H1 (cell line): ENCODE results near the gene TRIM15. TPM values are rescaled to one million over a fixed set of nuclear protein-coding genes. Genes with fewer than 3 reads are reported as not detected.

Experiments
- CTCF ChIA-PET: fragments of 300-600 bp; sonication (Branson Sonifier 250); formaldehyde crosslinking; loops from one replicate; lab custom pipeline; 2021; ENCODE audit not compliant: partially characterized antibody; lab: Charles Lee
- POLR2A ChIA-PET: fragments of 300-600 bp; sonication (Branson Sonifier 250); formaldehyde crosslinking; loops from one replicate; lab custom pipeline; 2021; ENCODE audit warnings: inconsistent platforms; ENCODE audit not compliant: partially characterized antibody; lab: Charles Lee
- DNase-seq, 2 experiments: peaks; one replicate each; pipeline versions ENCODE4 v3.0.0 to v3.0.0-alpha.2; 2010 to 2022; ENCODE audit warnings: low spot score in 2 of 2, low read depth in 1 of 2, mixed read lengths in 1 of 2
- FAIRE-seq: peaks from 2 replicates; lab custom pipeline; 2011; peaks lifted over from hg19 to GRCh38; lab: Jason Lieb, UNC
- H2AFZ ChIP-seq: 2 replicates; pipeline ENCODE4 v1.8.1; 2012; ENCODE audit warnings: low read length, inconsistent platforms
- H2AK5ac ChIP-seq: 2 replicates; pipeline ENCODE4 v1.6.1; 2013; ENCODE audit warnings: low read depth, low read length
- H2BK120ac ChIP-seq: replicated peaks from 2 replicates; pipeline ENCODE3; 2013; ENCODE audit warnings: low read depth, low read length, inconsistent platforms
- H2BK12ac ChIP-seq: 2 replicates; pipeline ENCODE4 v1.6.1; 2013; ENCODE audit warnings: low read depth, low read length
- H2BK15ac ChIP-seq: 2 replicates; pipeline ENCODE4 v1.6.1; 2013; ENCODE audit warnings: low read length
- H2BK20ac ChIP-seq: 2 replicates; pipeline ENCODE4 v1.6.1; 2013; ENCODE audit warnings: low read length
- H2BK5ac ChIP-seq: 2 replicates; pipeline ENCODE4 v1.6.1; 2013; ENCODE audit warnings: low read depth, low read length
- H3K14ac ChIP-seq: 2 replicates; pipeline ENCODE4 v1.6.1; 2013; ENCODE audit warnings: inconsistent platforms; ENCODE audit not compliant: insufficient read length
- H3K18ac ChIP-seq: 2 replicates; pipeline ENCODE4 v1.6.1; 2013; ENCODE audit warnings: low read length; ENCODE audit errors: extremely low read depth
- H3K23ac ChIP-seq: 2 replicates; pipeline ENCODE4 v1.6.1; 2013; ENCODE audit warnings: inconsistent platforms; ENCODE audit not compliant: insufficient read length
- H3K23me2 ChIP-seq: 2 replicates; pipeline ENCODE4 v1.6.1; 2013; ENCODE audit warnings: low read depth, low read length
- H3K27ac ChIP-seq: 2 replicates; pipeline ENCODE4 v1.6.1; 2011; ENCODE audit warnings: low read depth, low read length, inconsistent platforms
- H3K27me3 ChIP-seq, 4 experiments: replicated peaks in 1 of 4; 1 replicate in 1 of 4; 2 replicates in 3 of 4; pipeline versions ENCODE4 v1.6.1 to v1.8.1; 2011 to 2013; ENCODE audit warnings: low read length in 3 of 4, mild to moderate bottlenecking in 3 of 4, inconsistent platforms in 2 of 4, mixed read lengths in 2 of 4, moderate library complexity in 1 of 4; ENCODE audit not compliant: control insufficient read depth in 3 of 4, insufficient read depth in 3 of 4; ENCODE audit errors: extremely low read depth in 1 of 4
- H3K36me3 ChIP-seq, 4 experiments: 2 replicates each; pipeline versions ENCODE4 v1.6.1 to v1.8.1; 2011 to 2013; ENCODE audit warnings: mild to moderate bottlenecking in 4 of 4, low read length in 3 of 4, moderate library complexity in 2 of 4, control low read depth in 1 of 4, inconsistent platforms in 1 of 4; ENCODE audit not compliant: insufficient read depth in 4 of 4, control insufficient read depth in 2 of 4
- H3K4ac ChIP-seq: replicated peaks from 2 replicates; pipeline ENCODE3; 2013; ENCODE audit warnings: low read length, low read depth, mixed read lengths, inconsistent platforms; ENCODE audit not compliant: insufficient read length
- H3K4me1 ChIP-seq, 4 experiments: replicated peaks in 1 of 4; 1 replicate in 1 of 4; 2 replicates in 3 of 4; pipeline versions ENCODE4 v1.6.1 to v1.8.1; 2011 to 2013; ENCODE audit warnings: low read length in 3 of 4, inconsistent platforms in 2 of 4, mixed read lengths in 1 of 4; ENCODE audit not compliant: insufficient read depth in 4 of 4, control insufficient read depth in 3 of 4
- H3K4me2 ChIP-seq, 2 experiments: 2 replicates each; pipeline versions ENCODE4 v1.6.1 to v1.8.1; 2011 to 2013; ENCODE audit warnings: low read depth in 2 of 2, low read length in 2 of 2, control low read depth in 1 of 2, inconsistent platforms in 1 of 2, mild to moderate bottlenecking in 1 of 2; ENCODE audit not compliant: insufficient read depth in 1 of 2
- H3K4me3 ChIP-seq, 4 experiments: fragments of 200-600, 300-600 bp in 1 of 4; sonication (generic), shearing (Covaris generic), sonication (Bioruptor Twin) in 1 of 4; 2 replicates each; pipeline versions ENCODE4 v1.5.1 to v1.8.1; 2011 to 2016; ENCODE audit warnings: low read length in 4 of 4, low read depth in 3 of 4, control low read depth in 2 of 4, inconsistent platforms in 2 of 4, mild to moderate bottlenecking in 2 of 4, mixed read lengths in 1 of 4, moderate library complexity in 1 of 4; ENCODE audit not compliant: insufficient read depth in 2 of 4; ENCODE audit errors: extremely low read depth in 1 of 4
- H3K56ac ChIP-seq: replicated peaks from 2 replicates; pipeline ENCODE3; 2013; ENCODE audit warnings: low read depth, mild to moderate bottlenecking, mixed read lengths, low read length, inconsistent platforms; ENCODE audit not compliant: insufficient read length
- H3K79me1 ChIP-seq: 2 replicates; pipeline ENCODE4 v1.6.1; 2013; ENCODE audit warnings: low read depth, low read length, control low read depth
- H3K79me2 ChIP-seq, 2 experiments: 2 replicates each; pipeline versions ENCODE4 v1.6.1 to v1.8.1; 2012 to 2013; ENCODE audit warnings: low read length in 2 of 2, mild to moderate bottlenecking in 2 of 2, inconsistent platforms in 1 of 2; ENCODE audit not compliant: insufficient read depth in 2 of 2, control insufficient read depth in 1 of 2
- H3K9ac ChIP-seq, 4 experiments: replicated peaks in 1 of 4; 1 replicate in 1 of 4; 2 replicates in 3 of 4; pipeline versions ENCODE4 v1.6.1 to v1.8.1; 2011 to 2013; ENCODE audit warnings: low read depth in 3 of 4, low read length in 3 of 4, control low read depth in 2 of 4, mild to moderate bottlenecking in 2 of 4, moderate library complexity in 2 of 4, inconsistent platforms in 1 of 4; ENCODE audit errors: extremely low read depth in 1 of 4
- H3K9me3 ChIP-seq, 2 experiments: 2 replicates each; pipeline versions ENCODE4 v1.6.1 to v1.8.1; 2012 to 2013; ENCODE audit warnings: mild to moderate bottlenecking in 2 of 2, moderate library complexity in 2 of 2, control low read depth in 1 of 2, inconsistent platforms in 1 of 2, low read depth in 1 of 2, low read length in 1 of 2, mixed read lengths in 1 of 2; ENCODE audit not compliant: insufficient read depth in 2 of 2
- H4K20me1 ChIP-seq, 2 experiments: replicated peaks in 1 of 2; 2 replicates each; pipeline versions ENCODE3 to v1.8.1; 2011 to 2013; ENCODE audit warnings: inconsistent platforms in 2 of 2, low read length in 2 of 2, mild to moderate bottlenecking in 1 of 2; ENCODE audit not compliant: insufficient read depth in 2 of 2, control insufficient read depth in 1 of 2
- H4K5ac ChIP-seq: 2 replicates; pipeline ENCODE4 v1.6.1; 2013; ENCODE audit warnings: low read length, low read depth, mixed read lengths, inconsistent platforms; ENCODE audit not compliant: insufficient read length
- H4K8ac ChIP-seq: 2 replicates; pipeline ENCODE4 v1.8.0; 2013; ENCODE audit warnings: mild to moderate bottlenecking, moderate library complexity, low read length, inconsistent platforms; ENCODE audit not compliant: insufficient read depth; ENCODE audit errors: extremely low read depth
- H4K91ac ChIP-seq: replicated peaks from 2 replicates; pipeline ENCODE3; 2013; ENCODE audit warnings: low read length, mixed read lengths, inconsistent platforms; ENCODE audit not compliant: insufficient read length
- ASH2L ChIP-seq: fragments of 200-600, 300-600 bp; sonication (generic); IDR thresholded peaks from one replicate; pipeline ENCODE4 v1.7.1; 2017; ENCODE audit warnings: low read length
- CBX8 ChIP-seq: fragments of 300-800, 300-1000 bp; sonication (generic); IDR thresholded peaks from 2 replicates; pipeline ENCODE4 v1.7.1; 2016; ENCODE audit warnings: low read depth, low read length, borderline replicate concordance
- CTBP2 ChIP-seq: IDR thresholded peaks from 2 replicates; pipeline ENCODE4 v1.7.0; 2011; ENCODE audit warnings: borderline replicate concordance, mild to moderate bottlenecking, moderate library complexity, mixed read lengths, low read length; ENCODE audit not compliant: insufficient read depth, insufficient read length
- CTCF ChIP-seq, 3 experiments: IDR thresholded peaks; 1 replicate in 2 of 3; 2 replicates in 1 of 3; pipeline versions ENCODE4 v1.5.1 to v1.6.1; 2011; ENCODE audit warnings: low read length in 3 of 3, mild to moderate bottlenecking in 3 of 3, inconsistent platforms in 2 of 3, low read depth in 1 of 3, moderate library complexity in 1 of 3; ENCODE audit not compliant: insufficient read depth in 1 of 3; ENCODE audit errors: control extremely low read depth in 1 of 3
- RAD21 ChIP-seq, 2 experiments: IDR thresholded peaks in 1 of 2; conservative IDR thresholded peaks in 1 of 2; 2 replicates each; pipeline ENCODE4 v1.6.1; 2011; ENCODE audit warnings: low read depth in 2 of 2, low read length in 2 of 2, improper control_type of control experiment in 1 of 2, inconsistent platforms in 1 of 2, mild to moderate bottlenecking in 1 of 2, moderate library complexity in 1 of 2
- RNF2 ChIP-seq: fragments of 200-900, 300-1000 bp; sonication (generic); IDR thresholded peaks from 2 replicates; pipeline ENCODE4 v1.7.1; 2016; ENCODE audit warnings: borderline replicate concordance, low read depth, mild to moderate bottlenecking, antibody characterized with exemption, low read length; ENCODE audit not compliant: poor library complexity, severe bottlenecking; ENCODE audit errors: missing control alignments
- SUZ12 ChIP-seq: fragments of 200-600 bp; sonication (generic); IDR thresholded peaks from 2 replicates; pipeline ENCODE4 v1.6.1; 2012; ENCODE audit warnings: mild to moderate bottlenecking, inconsistent platforms, low read length, moderate library complexity, mixed read lengths
- WGBS, 2 experiments: shearing (Covaris generic) in 1 of 2; methylation state at CpG; one replicate each; pipeline versions ENCODE4 v1.1.6 to v1.1.7; 2013 to 2015; ENCODE audit warnings: low lambda C conversion rate in 2 of 2, mixed read lengths in 2 of 2, inconsistent platforms in 1 of 2, low coverage in 1 of 2, missing lambda C conversion rate in 1 of 2; ENCODE audit not compliant: insufficient replicate concordance in 2 of 2, insufficient coverage in 1 of 2, insufficient read length in 1 of 2; ENCODE audit errors: extremely low coverage in 1 of 2, missing lambda C conversion rate in 1 of 2; 5-methylcytosine and 5-hydroxymethylcytosine counted together
- polyA plus RNA-seq, 7 experiments: library from polyadenylated mRNA; depleted of rRNA in 3 of 7; stranded (reverse) in 5 of 7; unstranded in 2 of 7; fragments of >200 nt in 5 of 7; fragments of 200-250 nt in 2 of 7; gene quantifications; 1 replicate in 5 of 7; 2 replicates in 1 of 7; 4 replicates in 1 of 7; pipeline versions ENCODE4 v1.2.1 to v1.2.3, GENCODE V29; 2011 to 2013; ENCODE audit warnings: missing spikeins in 2 of 7, mixed read lengths in 2 of 7
- total RNA-seq: library from RNA; stranded (reverse); fragmentation: NEBNext Ultra II Directional; extraction: Animal tissue kit (Norgen Biotek cat#: 25700); gene quantifications from 2 replicates; pipeline ENCODE4 v1.2.1, GENCODE V29; 2021

The TRIM15 gene
- total and polyA plus RNA-seq, 2 of the 8 experiments (the other 6 are each of a cell fraction or from before 2014, with no cell fraction given), result 0.18 to 0.48 TPM

- Histone ChIP-seq H4K91ac (no peak overlapping the region), H3K4ac (no peak overlapping the region), H3K27me3 (peaks cover 7 to 32% (median 26%) of the 10 kb centered on the region in 4 experiments), H3K4me2 (no peak overlapping the region), H2BK20ac (no peak overlapping the region), H4K20me1 (no peaks in the 10 kb centered on the region), H3K23me2 (peaks cover 4% of the 10 kb centered on the region; the same call in 1 of the 2 replicates), H4K5ac (no peak overlapping the region), H3K4me1 (peaks cover 0 to 4% (median 3%) of the 10 kb centered on the region in 4 experiments; a peak in 4 of 7 replicates), H3K14ac (no peak overlapping the region), H3K18ac (no peak overlapping the region; the same call in 1 of the 2 replicates), H3K56ac (no peak overlapping the region), H3K23ac (no peak overlapping the region), H2BK5ac (no peak overlapping the region), H3K36me3 (no peaks in the 10 kb centered on the region), H4K8ac (no peak overlapping the region), H3K79me2 (no peaks in the 10 kb centered on the region), H2BK15ac (no peak overlapping the region), H3K9me3 (no peaks in the 10 kb centered on the region), H3K4me3 (no peak overlapping the region), H3K9ac (no peak overlapping the region), H3K27ac (no peak overlapping the region), H2BK120ac (no peak overlapping the region), H2AK5ac (no peak overlapping the region), H3K79me1 (no peaks in the 10 kb centered on the region), H2AFZ (peak overlapping the region; percentile 73), H2BK12ac (no peak overlapping the region)
- 31% methylated on average over 7 of the region's 7 CpGs; no CpG with 5 or more reads in 1 of the 2 experiments for WGBS, 2 experiments
- DNase-seq (no peak), FAIRE-seq (peak; percentile 39)
- ChIA-PET CTCF (interaction anchor here (0.6 to 3.1 kb wide), 9 partner anchors 19 to 1137 kb away, joined by 3 to 22 read pairs (median 4); partner anchors contain the start of gene RNF39), POLR2A (no interaction called here)
- TF ChIP-seq CTBP2, result no peak
- no peak for TF ChIP-seq ASH2L
- no peak for TF ChIP-seq SUZ12
- no peak for TF ChIP-seq RNF2
- TF ChIP-seq CTCF (IDR thresholded peaks at IDR 0.05; ENCODE audit: control extremely low read depth in 1 of 3, insufficient read depth in 1 of 3, low read depth in 1 of 3, low read length in 3 of 3), result peak in 2 of 3 experiments; percentile 68 to 81; a peak in 3 of 4 replicates
- peak; percentile 82 to 83 for TF ChIP-seq RAD21 (IDR thresholded peaks at IDR 0.05 in 1 of 2, conservative IDR thresholded peaks at IDR 0.05 in 1 of 2; ENCODE audit: low read depth in 2 of 2, low read length in 2 of 2)
- TF ChIP-seq CBX8, result no peak
Measured at GRCh38 chr6:30169658-30170614, 6.6 kb downstream of the TRIM15 start.
